Mesothelial cell of epicardium (in vitro differentiated cells): Measurements from ENCODE around the gene HAL. TPM values are rescaled to one million over a fixed set of nuclear protein-coding genes. Genes with fewer than 3 reads are reported as not detected.

Source experiments
- DNase-seq, 2 experiments: peaks; one replicate each; pipeline ENCODE4 v3.0.0; 2021; ENCODE audit warnings: low spot score in 2 of 2; ENCODE audit not compliant: unreplicated experiment in 2 of 2
- H3K27ac Mint-ChIP-seq: 2 replicates; pipeline ENCODE4 v1.8.0; 2021; ENCODE audit warnings: mixed read lengths
- H3K27me3 Mint-ChIP-seq: 2 replicates; pipeline ENCODE4 v1.8.0; 2021; ENCODE audit warnings: low read depth, mixed read lengths
- H3K36me3 Mint-ChIP-seq: 2 replicates; pipeline ENCODE4 v1.8.0; 2021; ENCODE audit warnings: mixed read lengths
- H3K4me1 Mint-ChIP-seq: 2 replicates; pipeline ENCODE4 v1.8.0; 2021; ENCODE audit warnings: mixed read lengths
- H3K4me3 Mint-ChIP-seq: 2 replicates; pipeline ENCODE4 v1.8.0; 2021; ENCODE audit warnings: mild to moderate bottlenecking, moderate library complexity, mixed read lengths
- H3K9me3 Mint-ChIP-seq: 2 replicates; pipeline ENCODE4 v1.8.0; 2021; ENCODE audit warnings: mixed read lengths
- total RNA-seq: library from RNA; stranded (reverse); gene quantifications from 3 replicates; pipeline ENCODE4 v1.2.1, GENCODE V29; 2021
- TF ChIP-seq, protein P1 (sequence below): fragments of 200-600 bp; sonication (generic); IDR thresholded peaks from one replicate; pipeline ENCODE4 v1.5.0; 2021; ENCODE audit warnings: antibody characterized with exemption; ENCODE audit not compliant: unreplicated experiment

Gene HAL
- total RNA-seq, 1 donor from 2014 or later = 2.0 TPM

DNA sequence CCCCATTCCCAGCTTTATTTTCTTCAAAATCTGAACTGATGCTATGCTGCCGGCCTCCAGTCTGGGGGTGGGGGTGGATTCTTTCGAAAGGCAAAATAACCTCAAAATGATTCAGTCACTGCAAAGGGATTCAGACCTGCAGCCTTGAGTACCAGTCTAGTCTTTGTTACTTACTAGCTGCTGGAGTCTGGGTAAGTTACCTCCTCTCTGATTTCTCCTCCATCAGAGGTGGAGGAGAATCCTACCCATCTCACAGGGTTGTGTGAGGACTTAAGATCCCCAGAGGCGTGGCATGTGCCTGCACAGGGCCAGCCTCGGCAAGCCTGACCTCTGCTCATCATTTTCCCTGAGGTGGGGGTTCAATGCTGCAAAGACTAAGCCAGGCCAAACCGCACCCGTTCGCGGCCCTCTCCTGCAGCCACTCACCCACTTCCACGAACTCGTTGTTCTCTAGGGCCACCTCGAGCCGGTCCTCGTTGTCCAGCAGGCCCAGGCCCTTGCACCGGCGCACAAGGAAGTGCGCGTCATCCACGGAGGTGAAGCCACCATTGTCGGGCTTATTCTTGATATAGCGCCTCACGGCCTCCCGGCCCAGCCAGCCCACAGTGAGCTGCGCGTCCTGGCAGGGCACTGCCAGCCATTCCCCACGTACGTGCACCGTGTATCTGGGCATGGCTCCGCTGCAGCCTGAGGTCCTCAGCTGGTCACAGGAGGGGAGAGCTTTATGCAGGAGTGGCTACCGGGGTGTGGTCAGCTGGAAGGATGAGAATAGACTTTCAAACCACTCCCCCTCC, 709 bp downstream of the HAL start:
- H3K27me3 Mint-ChIP-seq = peaks cover 9% of the 10 kb centered on the region
- H3K4me1 Mint-ChIP-seq = peaks cover 4% of the 10 kb centered on the region
- no peak for DNase-seq
- H3K9me3 Mint-ChIP-seq = no peaks in the 10 kb centered on the region
- no peak overlapping the region for H3K27ac Mint-ChIP-seq
- H3K36me3 Mint-ChIP-seq = peaks cover 3% of the 10 kb centered on the region
- H3K4me3 Mint-ChIP-seq = no peak overlapping the region
- TF ChIP-seq, protein P1, sequence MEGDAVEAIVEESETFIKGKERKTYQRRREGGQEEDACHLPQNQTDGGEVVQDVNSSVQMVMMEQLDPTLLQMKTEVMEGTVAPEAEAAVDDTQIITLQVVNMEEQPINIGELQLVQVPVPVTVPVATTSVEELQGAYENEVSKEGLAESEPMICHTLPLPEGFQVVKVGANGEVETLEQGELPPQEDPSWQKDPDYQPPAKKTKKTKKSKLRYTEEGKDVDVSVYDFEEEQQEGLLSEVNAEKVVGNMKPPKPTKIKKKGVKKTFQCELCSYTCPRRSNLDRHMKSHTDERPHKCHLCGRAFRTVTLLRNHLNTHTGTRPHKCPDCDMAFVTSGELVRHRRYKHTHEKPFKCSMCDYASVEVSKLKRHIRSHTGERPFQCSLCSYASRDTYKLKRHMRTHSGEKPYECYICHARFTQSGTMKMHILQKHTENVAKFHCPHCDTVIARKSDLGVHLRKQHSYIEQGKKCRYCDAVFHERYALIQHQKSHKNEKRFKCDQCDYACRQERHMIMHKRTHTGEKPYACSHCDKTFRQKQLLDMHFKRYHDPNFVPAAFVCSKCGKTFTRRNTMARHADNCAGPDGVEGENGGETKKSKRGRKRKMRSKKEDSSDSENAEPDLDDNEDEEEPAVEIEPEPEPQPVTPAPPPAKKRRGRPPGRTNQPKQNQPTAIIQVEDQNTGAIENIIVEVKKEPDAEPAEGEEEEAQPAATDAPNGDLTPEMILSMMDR = no peak

DNA sequence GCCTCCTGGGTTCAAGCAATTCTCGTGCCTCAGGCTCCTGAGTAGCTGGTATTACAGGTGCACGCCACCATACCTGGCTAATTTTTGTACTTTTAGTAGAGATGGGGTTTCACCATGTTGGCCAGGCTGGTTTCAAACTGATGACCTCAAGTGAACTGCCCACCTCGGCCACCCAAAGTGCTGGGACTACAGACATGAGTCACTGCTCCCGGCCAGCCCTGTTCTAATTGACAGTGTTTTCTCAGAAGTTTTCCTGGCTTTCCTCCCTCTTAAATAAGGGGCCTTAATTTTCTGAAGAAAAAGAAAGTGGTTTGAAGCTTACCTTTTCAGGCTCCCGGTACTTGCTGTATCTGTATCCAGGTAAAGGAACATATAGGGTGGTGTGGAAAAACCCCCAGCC, 1.7 kb downstream of the HAL start:
- Mint-ChIP-seq H3K27ac (no peak overlapping the region), H3K36me3 (no peaks in the 10 kb centered on the region), H3K4me3 (no peak overlapping the region), H3K27me3 (peaks cover 9% of the 10 kb centered on the region), H3K9me3 (no peaks in the 10 kb centered on the region), H3K4me1 (peaks cover 4% of the 10 kb centered on the region)
- TF ChIP-seq, protein P1 = no peak
- DNase-seq = no peak

DNA sequence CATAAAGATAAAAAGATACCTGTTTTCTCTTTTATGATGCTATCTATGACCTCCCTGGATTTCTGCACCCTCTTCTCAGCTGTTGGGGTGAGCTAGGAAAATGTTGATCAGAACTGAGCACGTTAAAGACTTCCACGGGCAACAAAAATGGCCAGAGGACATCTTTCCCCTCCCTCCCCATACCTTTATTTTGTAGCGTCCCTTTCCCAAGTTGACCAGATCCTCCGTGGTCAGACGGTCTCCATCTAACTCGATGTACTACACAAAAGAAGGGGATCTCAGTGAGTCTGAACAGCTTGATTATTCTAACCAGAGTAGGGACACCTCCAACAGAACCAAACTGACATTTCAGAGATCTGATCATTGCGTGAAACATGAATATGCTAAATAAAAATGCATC, 2.2 kb downstream of the HAL start:
- no peak overlapping the region for H3K27ac Mint-ChIP-seq
- TF ChIP-seq, protein P1 = no peak
- no peaks in the 10 kb centered on the region for H3K9me3 Mint-ChIP-seq
- no peak for DNase-seq
- no peak overlapping the region for H3K4me3 Mint-ChIP-seq
- no peaks in the 10 kb centered on the region for H3K36me3 Mint-ChIP-seq
- peaks cover 10% of the 10 kb centered on the region for H3K27me3 Mint-ChIP-seq
- H3K4me1 Mint-ChIP-seq = peaks cover 4% of the 10 kb centered on the region

DNA sequence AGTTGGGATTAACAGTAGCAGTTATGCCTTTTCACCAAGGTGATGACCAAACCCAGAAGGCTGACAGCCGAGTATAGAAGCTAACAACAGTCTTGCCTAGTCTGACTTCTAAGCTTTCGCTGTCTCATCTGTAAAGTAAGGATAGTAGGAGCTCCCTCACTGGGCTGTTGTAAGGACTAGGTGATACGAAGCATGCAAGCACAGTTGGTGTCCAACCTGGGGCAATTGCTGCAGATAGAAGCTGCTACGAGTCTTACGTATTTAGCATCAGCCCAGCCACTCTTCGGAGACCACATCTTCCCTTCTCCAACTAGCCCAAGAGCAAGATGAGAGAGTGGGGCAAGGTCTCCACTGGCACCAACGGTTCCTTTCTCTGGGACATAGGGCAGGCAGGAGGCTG, 6.0 kb downstream of the HAL start:
- Mint-ChIP-seq H3K27ac (no peak overlapping the region), H3K4me3 (no peak overlapping the region), H3K9me3 (no peaks in the 10 kb centered on the region), H3K4me1 (no peaks in the 10 kb centered on the region), H3K27me3 (peaks cover 17% of the 10 kb centered on the region), H3K36me3 (no peaks in the 10 kb centered on the region)
- TF ChIP-seq, protein P1 = no peak
- DNase-seq = no peak

DNA sequence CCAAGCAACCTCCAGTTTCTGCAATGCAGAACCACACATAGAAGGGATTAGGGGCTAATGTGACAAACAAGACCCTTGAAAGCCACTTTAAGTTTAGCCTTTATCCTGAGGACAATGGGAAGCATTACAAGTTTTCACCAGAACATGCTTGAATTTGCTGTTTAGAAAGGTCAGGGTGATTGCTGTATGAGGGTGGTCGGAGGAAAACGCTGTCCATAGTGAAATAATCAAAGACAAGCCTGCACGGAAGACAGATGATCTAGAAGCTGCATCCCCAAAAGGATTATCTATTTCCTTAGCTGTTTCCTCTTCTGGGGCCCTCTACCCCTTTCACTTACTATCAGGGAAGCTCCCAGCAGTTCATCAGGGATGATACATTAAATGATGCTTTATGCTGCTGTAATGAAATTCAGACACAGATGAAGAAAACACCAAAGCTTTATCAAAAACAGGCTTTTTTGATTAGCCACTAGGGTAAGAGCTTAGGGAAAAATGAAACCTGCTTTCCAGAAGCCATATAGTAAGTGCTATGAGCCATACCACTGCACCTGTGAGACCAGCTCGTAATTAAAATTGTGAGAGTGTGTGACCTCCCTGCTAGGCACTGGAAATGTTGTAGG, 6.5 kb downstream of the HAL start:
- H3K9me3 Mint-ChIP-seq = no peaks in the 10 kb centered on the region
- H3K4me3 Mint-ChIP-seq = no peak overlapping the region
- no peak for DNase-seq
- H3K27me3 Mint-ChIP-seq = peaks cover 17% of the 10 kb centered on the region
- no peak overlapping the region for H3K27ac Mint-ChIP-seq
- no peaks in the 10 kb centered on the region for H3K4me1 Mint-ChIP-seq
- TF ChIP-seq, protein P1 = no peak
- H3K36me3 Mint-ChIP-seq = no peaks in the 10 kb centered on the region
